Measurements from ENCODE around the gene NFYB. TPM values are rescaled to one million over a fixed set of nuclear protein-coding genes. Genes with fewer than 3 reads are reported as not detected.
A peak's percentile ranks its signal among the peaks of the same experiment; 100 is the strongest.
"Not testable (repeated sequence)": the region's sequence is repeated elsewhere in the genome, so short reads cannot be mapped to it uniquely, and the experiment has no call there.

Gene NFYB
- 12.8 and 33.2 TPM in 2 replicates for total RNA-seq
- 14.2 TPM for polyA plus RNA-seq (2012)

- DNase-seq (ENCODE audit: low read depth), result peak; percentile 98
Measured at GRCh38 chr12:104137902-104138796, at the start of gene NFYB. NFYB (minus strand) TSS chr12:104138210; CDS start chr12:104135453, 2,757 bp downstream.

- no peak for DNase-seq (ENCODE audit: low read depth)
Measured at GRCh38 chr12:104187446-104188155, 49.6 kb upstream of the NFYB start.

- DNase-seq (ENCODE audit: low read depth), result no peak
Measured at GRCh38 chr12:104183443-104183842, 45.4 kb upstream of the NFYB start.

GRCh38 chr12:104182621-104183378, 44.8 kb upstream of the NFYB start:
- no peak for DNase-seq (ENCODE audit: low read depth)

GRCh38 chr12:104182144-104182543, 44.1 kb upstream of the NFYB start:
- DNase-seq (ENCODE audit: low read depth), result peak; percentile 54

GRCh38 chr12:104181313-104181712, 43.3 kb upstream of the NFYB start:
- DNase-seq (ENCODE audit: low read depth), result peak; percentile 14

GRCh38 chr12:104180374-104180773, 42.4 kb upstream of the NFYB start:
- no peak for DNase-seq (ENCODE audit: low read depth)

- peak; percentile 82 for DNase-seq (ENCODE audit: low read depth)
Measured at GRCh38 chr12:104177663-104178501, 39.9 kb upstream of the NFYB start.

GRCh38 chr12:104177336-104177662, 39.3 kb upstream of the NFYB start:
- no peak for DNase-seq (ENCODE audit: low read depth)

GRCh38 chr12:104175726-104176247, 37.8 kb upstream of the NFYB start:
- DNase-seq (ENCODE audit: low read depth), result no peak

- not testable (repeated sequence) for DNase-seq (ENCODE audit: low read depth)
Measured at GRCh38 chr12:104173804-104174203, 35.8 kb upstream of the NFYB start.

- DNase-seq (ENCODE audit: low read depth), result no peak
Measured at GRCh38 chr12:104172570-104172947, 34.5 kb upstream of the NFYB start.

GRCh38 chr12:104171785-104172569, 34.0 kb upstream of the NFYB start:
- no peak for DNase-seq (ENCODE audit: low read depth)

- no peak for DNase-seq (ENCODE audit: low read depth)
Measured at GRCh38 chr12:104168596-104168995, 30.6 kb upstream of the NFYB start.

- no peak for DNase-seq (ENCODE audit: low read depth)
Measured at GRCh38 chr12:104167519-104168458, 29.8 kb upstream of the NFYB start.

GRCh38 chr12:104166465-104166864, 28.5 kb upstream of the NFYB start:
- DNase-seq (ENCODE audit: low read depth), result peak; percentile 21

- DNase-seq (ENCODE audit: low read depth), result no peak
Measured at GRCh38 chr12:104165801-104166200, 27.8 kb upstream of the NFYB start.

- no peak for DNase-seq (ENCODE audit: low read depth)
Measured at GRCh38 chr12:104164634-104165033, 26.6 kb upstream of the NFYB start.

GRCh38 chr12:104163631-104164030, 25.6 kb upstream of the NFYB start:
- DNase-seq (ENCODE audit: low read depth), result no peak

Data from myocyte (in vitro differentiated cells).